HEK293 (cell line): ENCODE measurements around the gene ARHGAP26.

ENCODE experiments used
- ELK4 ChIP-seq: IDR thresholded peaks from 2 replicates; pipeline ENCODE4 v1.6.1; 2011; ENCODE audit warnings: mild to moderate bottlenecking, low read depth, low read length, borderline replicate concordance
- GLIS2 ChIP-seq: fragments of 450-650 bp; formaldehyde crosslinking; IDR thresholded peaks from 2 replicates; pipeline ENCODE4 v1.5.1; 2016; ENCODE audit warnings: missing biosample characterization, missing genetic modification characterization
- IKZF3 ChIP-seq: fragments of 450-650 bp; IDR thresholded peaks from 2 replicates; pipeline ENCODE4 v1.5.0; 2018; ENCODE audit warnings: missing biosample characterization, mild to moderate bottlenecking, missing genetic modification characterization, moderate library complexity
- OSR2 ChIP-seq: fragments of 450-650 bp; formaldehyde crosslinking; IDR thresholded peaks from 2 replicates; pipeline ENCODE4 v1.5.1; 2016; ENCODE audit warnings: missing biosample characterization, missing genetic modification characterization
- ZBTB1 ChIP-seq: fragments of 450-650 bp; formaldehyde crosslinking; IDR thresholded peaks from 2 replicates; pipeline ENCODE4 v1.5.1; 2016; ENCODE audit warnings: missing biosample characterization, missing genetic modification characterization
- ZBTB17 ChIP-seq: fragments of 450-650 bp; formaldehyde crosslinking; IDR thresholded peaks from 2 replicates; pipeline ENCODE4 v1.5.1; 2016; ENCODE audit warnings: missing biosample characterization, missing genetic modification characterization
- ZNF140 ChIP-seq: fragments of 450-650 bp; formaldehyde crosslinking; IDR thresholded peaks from 2 replicates; pipeline ENCODE4 v1.5.1; 2016; ENCODE audit warnings: missing biosample characterization, missing genetic modification characterization
- ZNF174 ChIP-seq: fragments of 450-650 bp; formaldehyde crosslinking; IDR thresholded peaks from 2 replicates; pipeline ENCODE4 v1.5.0; 2017; ENCODE audit warnings: missing biosample characterization, mild to moderate bottlenecking, missing genetic modification characterization
- ZNF184 ChIP-seq: fragments of 450-650 bp; IDR thresholded peaks from 2 replicates; pipeline ENCODE4 v1.5.1; 2018; ENCODE audit warnings: missing biosample characterization, mild to moderate bottlenecking, missing genetic modification characterization
- ZNF19 ChIP-seq: fragments of 450-650 bp; formaldehyde crosslinking; IDR thresholded peaks from 2 replicates; pipeline ENCODE4; 2016; ENCODE audit warnings: missing biosample characterization, missing genetic modification characterization, low read depth
- ZNF24 ChIP-seq: fragments of 450-650 bp; formaldehyde crosslinking; IDR thresholded peaks from 2 replicates; pipeline ENCODE4 v1.5.1; 2016; ENCODE audit warnings: missing biosample characterization, missing genetic modification characterization
- ZNF335 ChIP-seq: fragments of 450-650 bp; formaldehyde crosslinking; conservative IDR thresholded peaks from 2 replicates; pipeline ENCODE4 v1.5.1; 2016; ENCODE audit warnings: missing biosample characterization, missing genetic modification characterization
- ZNF416 ChIP-seq: fragments of 450-650 bp; formaldehyde crosslinking; IDR thresholded peaks from 2 replicates; pipeline ENCODE4 v1.5.1; 2016; ENCODE audit warnings: missing biosample characterization, missing genetic modification characterization
- ZNF629 ChIP-seq: fragments of 450-650 bp; formaldehyde crosslinking; IDR thresholded peaks from 2 replicates; pipeline ENCODE4 v1.5.1; 2017; ENCODE audit warnings: missing biosample characterization, missing genetic modification characterization
- ZNF660 ChIP-seq: fragments of 450-650 bp; IDR thresholded peaks from 2 replicates; pipeline ENCODE4 v1.5.1; 2018; ENCODE audit warnings: missing biosample characterization, mild to moderate bottlenecking, missing genetic modification characterization
- ZNF747 ChIP-seq: fragments of 450-650 bp; formaldehyde crosslinking; IDR thresholded peaks from 2 replicates; pipeline ENCODE4 v1.5.1; 2016; ENCODE audit warnings: missing biosample characterization, missing genetic modification characterization
- ZNF785 ChIP-seq: fragments of 450-650 bp; formaldehyde crosslinking; IDR thresholded peaks from 2 replicates; pipeline ENCODE4 v1.5.1; 2016; ENCODE audit warnings: missing biosample characterization, missing genetic modification characterization
- ZNF792 ChIP-seq: fragments of 450-650 bp; formaldehyde crosslinking; IDR thresholded peaks from 2 replicates; pipeline ENCODE4 v1.5.1; 2016; ENCODE audit warnings: missing biosample characterization, missing genetic modification characterization
- TF ChIP-seq, protein P1 (sequence below): fragments of 450-650 bp; formaldehyde crosslinking; IDR thresholded peaks from 2 replicates; pipeline ENCODE4 v1.5.1; 2016; ENCODE audit warnings: missing biosample characterization, missing genetic modification characterization
- TF ChIP-seq, protein P2 (sequence below): fragments of 450-650 bp; formaldehyde crosslinking; conservative IDR thresholded peaks from 2 replicates; pipeline ENCODE4 v1.5.1; 2016; ENCODE audit warnings: low read depth, missing biosample characterization, missing genetic modification characterization
- TF ChIP-seq, protein P3 (sequence below): fragments of 450-650 bp; formaldehyde crosslinking; IDR thresholded peaks from 2 replicates; pipeline ENCODE4 v1.5.1; 2016; ENCODE audit warnings: missing biosample characterization, missing genetic modification characterization
- TF ChIP-seq, protein P4 (sequence below): fragments of 450-650 bp; formaldehyde crosslinking; IDR thresholded peaks from 2 replicates; pipeline ENCODE4 v1.5.1; 2016; ENCODE audit warnings: missing biosample characterization, missing genetic modification characterization

Gene ARHGAP26

GRCh38 chr5:143051244-143052058 lies 281.3 kb downstream of the ARHGAP26 start (continued):
- TF ChIP-seq, protein P1, sequence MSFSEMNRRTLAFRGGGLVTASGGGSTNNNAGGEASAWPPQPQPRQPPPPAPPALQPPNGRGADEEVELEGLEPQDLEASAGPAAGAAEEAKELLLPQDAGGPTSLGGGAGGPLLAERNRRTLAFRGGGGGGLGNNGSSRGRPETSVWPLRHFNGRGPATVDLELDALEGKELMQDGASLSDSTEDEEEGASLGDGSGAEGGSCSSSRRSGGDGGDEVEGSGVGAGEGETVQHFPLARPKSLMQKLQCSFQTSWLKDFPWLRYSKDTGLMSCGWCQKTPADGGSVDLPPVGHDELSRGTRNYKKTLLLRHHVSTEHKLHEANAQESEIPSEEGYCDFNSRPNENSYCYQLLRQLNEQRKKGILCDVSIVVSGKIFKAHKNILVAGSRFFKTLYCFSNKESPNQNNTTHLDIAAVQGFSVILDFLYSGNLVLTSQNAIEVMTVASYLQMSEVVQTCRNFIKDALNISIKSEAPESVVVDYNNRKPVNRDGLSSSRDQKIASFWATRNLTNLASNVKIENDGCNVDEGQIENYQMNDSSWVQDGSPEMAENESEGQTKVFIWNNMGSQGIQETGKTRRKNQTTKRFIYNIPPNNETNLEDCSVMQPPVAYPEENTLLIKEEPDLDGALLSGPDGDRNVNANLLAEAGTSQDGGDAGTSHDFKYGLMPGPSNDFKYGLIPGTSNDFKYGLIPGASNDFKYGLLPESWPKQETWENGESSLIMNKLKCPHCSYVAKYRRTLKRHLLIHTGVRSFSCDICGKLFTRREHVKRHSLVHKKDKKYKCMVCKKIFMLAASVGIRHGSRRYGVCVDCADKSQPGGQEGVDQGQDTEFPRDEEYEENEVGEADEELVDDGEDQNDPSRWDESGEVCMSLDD (tag by site-specific recombination): no peak
- TF ChIP-seq ZNF174 (tag by site-specific recombination): no peak
- TF ChIP-seq, protein P2, sequence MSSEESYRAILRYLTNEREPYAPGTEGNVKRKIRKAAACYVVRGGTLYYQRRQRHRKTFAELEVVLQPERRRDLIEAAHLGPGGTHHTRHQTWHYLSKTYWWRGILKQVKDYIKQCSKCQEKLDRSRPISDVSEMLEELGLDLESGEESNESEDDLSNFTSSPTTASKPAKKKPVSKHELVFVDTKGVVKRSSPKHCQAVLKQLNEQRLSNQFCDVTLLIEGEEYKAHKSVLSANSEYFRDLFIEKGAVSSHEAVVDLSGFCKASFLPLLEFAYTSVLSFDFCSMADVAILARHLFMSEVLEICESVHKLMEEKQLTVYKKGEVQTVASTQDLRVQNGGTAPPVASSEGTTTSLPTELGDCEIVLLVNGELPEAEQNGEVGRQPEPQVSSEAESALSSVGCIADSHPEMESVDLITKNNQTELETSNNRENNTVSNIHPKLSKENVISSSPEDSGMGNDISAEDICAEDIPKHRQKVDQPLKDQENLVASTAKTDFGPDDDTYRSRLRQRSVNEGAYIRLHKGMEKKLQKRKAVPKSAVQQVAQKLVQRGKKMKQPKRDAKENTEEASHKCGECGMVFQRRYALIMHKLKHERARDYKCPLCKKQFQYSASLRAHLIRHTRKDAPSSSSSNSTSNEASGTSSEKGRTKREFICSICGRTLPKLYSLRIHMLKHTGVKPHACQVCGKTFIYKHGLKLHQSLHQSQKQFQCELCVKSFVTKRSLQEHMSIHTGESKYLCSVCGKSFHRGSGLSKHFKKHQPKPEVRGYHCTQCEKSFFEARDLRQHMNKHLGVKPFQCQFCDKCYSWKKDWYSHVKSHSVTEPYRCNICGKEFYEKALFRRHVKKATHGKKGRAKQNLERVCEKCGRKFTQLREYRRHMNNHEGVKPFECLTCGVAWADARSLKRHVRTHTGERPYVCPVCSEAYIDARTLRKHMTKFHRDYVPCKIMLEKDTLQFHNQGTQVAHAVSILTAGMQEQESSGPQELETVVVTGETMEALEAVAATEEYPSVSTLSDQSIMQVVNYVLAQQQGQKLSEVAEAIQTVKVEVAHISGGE: no peak
- TF ChIP-seq ZNF747: no peak
- peak; percentile 40; the same call in 1 of the 2 replicates for TF ChIP-seq ZNF629 (tag by site-specific recombination)
- no peak for TF ChIP-seq IKZF3 (tag by site-specific recombination)
- TF ChIP-seq ELK4: no peak
- TF ChIP-seq, protein P3, sequence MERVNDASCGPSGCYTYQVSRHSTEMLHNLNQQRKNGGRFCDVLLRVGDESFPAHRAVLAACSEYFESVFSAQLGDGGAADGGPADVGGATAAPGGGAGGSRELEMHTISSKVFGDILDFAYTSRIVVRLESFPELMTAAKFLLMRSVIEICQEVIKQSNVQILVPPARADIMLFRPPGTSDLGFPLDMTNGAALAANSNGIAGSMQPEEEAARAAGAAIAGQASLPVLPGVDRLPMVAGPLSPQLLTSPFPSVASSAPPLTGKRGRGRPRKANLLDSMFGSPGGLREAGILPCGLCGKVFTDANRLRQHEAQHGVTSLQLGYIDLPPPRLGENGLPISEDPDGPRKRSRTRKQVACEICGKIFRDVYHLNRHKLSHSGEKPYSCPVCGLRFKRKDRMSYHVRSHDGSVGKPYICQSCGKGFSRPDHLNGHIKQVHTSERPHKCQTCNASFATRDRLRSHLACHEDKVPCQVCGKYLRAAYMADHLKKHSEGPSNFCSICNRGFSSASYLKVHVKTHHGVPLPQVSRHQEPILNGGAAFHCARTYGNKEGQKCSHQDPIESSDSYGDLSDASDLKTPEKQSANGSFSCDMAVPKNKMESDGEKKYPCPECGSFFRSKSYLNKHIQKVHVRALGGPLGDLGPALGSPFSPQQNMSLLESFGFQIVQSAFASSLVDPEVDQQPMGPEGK: no peak
- no peak for TF ChIP-seq OSR2 (tag by site-specific recombination)
- TF ChIP-seq, protein P4, sequence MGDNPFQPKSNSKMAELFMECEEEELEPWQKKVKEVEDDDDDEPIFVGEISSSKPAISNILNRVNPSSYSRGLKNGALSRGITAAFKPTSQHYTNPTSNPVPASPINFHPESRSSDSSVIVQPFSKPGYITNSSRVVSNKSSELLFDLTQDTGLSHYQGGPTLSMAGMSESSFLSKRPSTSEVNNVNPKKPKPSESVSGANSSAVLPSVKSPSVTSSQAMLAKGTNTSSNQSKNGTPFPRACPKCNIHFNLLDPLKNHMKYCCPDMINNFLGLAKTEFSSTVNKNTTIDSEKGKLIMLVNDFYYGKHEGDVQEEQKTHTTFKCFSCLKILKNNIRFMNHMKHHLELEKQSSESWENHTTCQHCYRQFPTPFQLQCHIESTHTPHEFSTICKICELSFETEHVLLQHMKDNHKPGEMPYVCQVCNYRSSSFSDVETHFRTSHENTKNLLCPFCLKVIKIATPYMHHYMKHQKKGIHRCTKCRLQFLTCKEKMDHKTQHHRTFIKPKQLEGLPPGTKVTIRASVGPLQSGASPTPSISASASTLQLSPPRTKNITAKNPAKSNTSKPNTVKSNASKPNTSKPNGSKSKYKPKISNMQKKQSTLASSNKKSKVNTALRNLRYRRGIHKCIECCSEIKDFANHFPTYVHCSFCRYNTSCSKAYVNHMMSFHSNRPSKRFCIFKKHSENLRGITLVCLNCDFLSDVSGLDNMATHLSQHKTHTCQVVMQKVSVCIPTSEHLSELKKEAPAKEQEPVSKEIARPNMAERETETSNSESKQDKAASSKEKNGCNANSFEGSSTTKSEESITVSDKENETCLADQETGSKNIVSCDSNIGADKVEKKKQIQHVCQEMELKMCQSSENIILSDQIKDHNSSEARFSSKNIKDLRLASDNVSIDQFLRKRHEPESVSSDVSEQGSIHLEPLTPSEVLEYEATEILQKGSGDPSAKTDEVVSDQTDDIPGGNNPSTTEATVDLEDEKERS: no peak
- peak; percentile 73 for TF ChIP-seq ZNF660 (tag by site-specific recombination)
- no peak for TF ChIP-seq GLIS2 (tag by site-specific recombination)
- TF ChIP-seq ZNF785: no peak
- no peak for TF ChIP-seq ZNF416
- no peak for TF ChIP-seq ZNF792 (tag by site-specific recombination)
- TF ChIP-seq ZNF335 (tag by site-specific recombination): no peak
- TF ChIP-seq ZNF184: no peak
- no peak for TF ChIP-seq ZNF19 (tag by site-specific recombination)
- TF ChIP-seq ZBTB1 (tag by site-specific recombination): no peak
- no peak for TF ChIP-seq ZNF24 (tag by site-specific recombination)
- no peak for TF ChIP-seq ZNF140 (tag by site-specific recombination)
- TF ChIP-seq ZBTB17: peak; percentile 56
